22Rv1 (cell line): ENCODE measurements around the gene MAD1L1.

ENCODE experiments used
- ZFX ChIP-seq: fragments of 450-650 bp; IDR thresholded peaks from 2 replicates; pipeline ENCODE4 v1.6.1; 2017; ENCODE audit warnings: antibody characterized with exemption, borderline replicate concordance
- TF ChIP-seq, protein P1 (sequence below): fragments of 450-650 bp; IDR thresholded peaks from 2 replicates; pipeline ENCODE4 v1.5.1; 2017; ENCODE audit warnings: mild to moderate bottlenecking

DNA sequence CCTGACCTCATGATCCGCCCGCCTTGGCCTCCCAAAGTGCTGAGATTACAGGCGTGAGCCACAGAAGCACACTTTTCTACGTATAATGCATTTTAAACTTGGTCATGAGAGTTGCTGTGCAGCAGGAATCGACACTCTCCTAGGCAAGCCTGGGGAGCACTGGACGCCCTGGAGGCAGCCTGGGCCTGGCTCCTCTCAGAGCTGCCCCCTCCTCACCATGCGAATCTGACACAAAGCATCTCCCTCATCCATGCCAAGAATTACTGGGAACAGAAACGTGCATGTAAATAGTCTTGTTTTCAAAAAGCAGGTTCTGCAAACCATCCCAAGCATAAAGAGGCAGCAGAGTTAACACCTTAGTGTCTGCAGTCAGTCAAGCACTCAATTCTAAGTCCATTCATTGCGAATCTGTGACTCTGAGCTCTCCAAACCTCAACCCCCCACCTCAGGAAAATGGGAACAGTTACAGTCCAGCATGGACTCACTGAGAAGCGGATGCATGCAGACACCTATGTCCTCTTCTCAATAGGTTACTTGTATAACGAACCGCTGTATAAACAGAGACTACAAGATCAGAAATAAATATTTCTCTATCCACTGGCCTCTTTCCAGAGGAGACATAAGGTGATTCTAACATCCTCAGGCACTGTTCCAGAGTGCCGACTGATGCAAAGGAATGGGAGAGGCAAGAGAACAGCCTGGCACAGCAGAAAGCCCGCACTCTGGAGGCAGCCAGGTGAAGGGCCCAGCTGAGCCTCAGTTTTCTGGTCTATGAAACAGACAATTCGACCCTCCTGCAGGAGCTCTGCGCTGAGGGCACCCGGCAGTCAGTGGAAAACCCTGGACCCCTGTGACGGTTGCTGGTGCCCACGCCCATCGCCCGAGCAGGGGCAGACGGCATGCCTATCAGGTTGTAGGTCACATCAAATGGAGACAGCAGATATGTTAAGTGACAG, 68.9 kb downstream of the MAD1L1 start:
- TF ChIP-seq, protein P1, sequence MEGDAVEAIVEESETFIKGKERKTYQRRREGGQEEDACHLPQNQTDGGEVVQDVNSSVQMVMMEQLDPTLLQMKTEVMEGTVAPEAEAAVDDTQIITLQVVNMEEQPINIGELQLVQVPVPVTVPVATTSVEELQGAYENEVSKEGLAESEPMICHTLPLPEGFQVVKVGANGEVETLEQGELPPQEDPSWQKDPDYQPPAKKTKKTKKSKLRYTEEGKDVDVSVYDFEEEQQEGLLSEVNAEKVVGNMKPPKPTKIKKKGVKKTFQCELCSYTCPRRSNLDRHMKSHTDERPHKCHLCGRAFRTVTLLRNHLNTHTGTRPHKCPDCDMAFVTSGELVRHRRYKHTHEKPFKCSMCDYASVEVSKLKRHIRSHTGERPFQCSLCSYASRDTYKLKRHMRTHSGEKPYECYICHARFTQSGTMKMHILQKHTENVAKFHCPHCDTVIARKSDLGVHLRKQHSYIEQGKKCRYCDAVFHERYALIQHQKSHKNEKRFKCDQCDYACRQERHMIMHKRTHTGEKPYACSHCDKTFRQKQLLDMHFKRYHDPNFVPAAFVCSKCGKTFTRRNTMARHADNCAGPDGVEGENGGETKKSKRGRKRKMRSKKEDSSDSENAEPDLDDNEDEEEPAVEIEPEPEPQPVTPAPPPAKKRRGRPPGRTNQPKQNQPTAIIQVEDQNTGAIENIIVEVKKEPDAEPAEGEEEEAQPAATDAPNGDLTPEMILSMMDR, result no peak
- TF ChIP-seq ZFX, result no peak
